Measurements from ENCODE around the gene PSMB4. TPM values are rescaled to one million over a fixed set of nuclear protein-coding genes. Genes with fewer than 3 reads are reported as not detected.
A peak's percentile ranks its signal among the peaks of the same experiment; 100 is the strongest.
"Not testable (repeated sequence)": the region's sequence is repeated elsewhere in the genome, so short reads cannot be mapped to it uniquely, and the experiment has no call there.

PSMB4 gene
- 478 TPM for polyA plus RNA-seq (2012; ENCODE audit: insufficient read depth, insufficient read length)

DNA sequence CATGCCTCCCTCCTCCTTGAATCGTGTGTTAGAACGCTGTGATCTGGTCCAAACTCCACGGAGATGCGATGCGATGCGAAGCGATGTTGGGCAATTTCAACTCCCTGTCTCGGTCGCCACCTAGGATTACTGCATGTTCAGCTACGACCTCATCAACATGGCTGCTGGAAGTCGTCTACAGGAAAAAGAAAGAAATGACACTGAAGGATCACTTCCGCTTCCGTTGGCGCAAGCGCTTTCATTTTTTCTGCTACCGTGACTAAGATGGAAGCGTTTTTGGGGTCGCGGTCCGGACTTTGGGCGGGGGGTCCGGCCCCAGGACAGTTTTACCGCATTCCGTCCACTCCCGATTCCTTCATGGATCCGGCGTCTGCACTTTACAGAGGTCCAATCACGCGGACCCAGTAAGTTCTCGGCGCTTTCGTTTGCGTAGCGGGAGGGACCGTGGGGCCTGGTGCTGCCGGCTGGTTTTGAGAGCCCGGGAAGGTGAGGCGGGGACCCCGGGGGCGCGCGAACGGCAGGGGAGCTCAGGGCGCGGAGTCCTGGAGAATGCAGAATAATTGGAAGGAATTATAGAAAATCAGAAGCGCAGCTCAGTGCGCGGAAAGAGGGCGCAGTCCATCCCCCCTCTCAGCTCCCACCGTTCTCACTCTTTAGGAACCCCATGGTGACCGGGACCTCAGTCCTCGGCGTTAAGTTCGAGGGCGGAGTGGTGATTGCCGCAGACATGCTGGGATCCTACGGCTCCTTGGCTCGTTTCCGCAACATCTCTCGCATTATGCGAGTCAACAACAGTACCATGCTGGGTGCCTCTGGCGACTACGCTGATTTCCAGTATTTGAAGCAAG lies at the start of gene PSMB4:
Gene PSMB4 (plus strand): TSS at position 250 of the 848 bp plus-strand sequence. CDS start 15 bp downstream, at position 265.
- DNase-seq (ENCODE audit: low read depth, low spot score), result peak; percentile 92
- peak within 1 kb of the TSS; percentile 99 for H3K4me3 ChIP-seq (ENCODE audit: low read length)

DNA sequence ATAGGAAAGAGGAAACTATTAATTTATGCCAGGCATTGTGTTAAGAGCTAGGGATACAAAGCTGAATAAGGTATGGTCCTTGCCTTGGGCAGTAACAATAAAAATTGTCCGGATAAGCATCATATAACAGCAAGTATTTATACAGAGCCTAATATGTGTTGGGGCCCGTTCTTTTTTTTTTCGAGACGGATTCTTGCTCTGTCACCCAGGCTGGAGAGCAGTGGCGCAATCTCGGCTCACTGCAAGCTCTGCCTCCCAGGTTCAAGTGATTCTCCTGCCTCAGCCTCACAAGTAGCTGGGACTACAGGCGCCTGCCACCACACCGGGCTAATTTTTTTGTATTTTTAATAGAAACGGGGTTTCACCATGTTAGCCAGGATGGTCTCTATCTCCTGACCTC lies 49.0 kb upstream of the PSMB4 start:
- DNase-seq (ENCODE audit: low read depth, low spot score); H3K4me3 ChIP-seq (ENCODE audit: low read length): not testable (repeated sequence)

DNA sequence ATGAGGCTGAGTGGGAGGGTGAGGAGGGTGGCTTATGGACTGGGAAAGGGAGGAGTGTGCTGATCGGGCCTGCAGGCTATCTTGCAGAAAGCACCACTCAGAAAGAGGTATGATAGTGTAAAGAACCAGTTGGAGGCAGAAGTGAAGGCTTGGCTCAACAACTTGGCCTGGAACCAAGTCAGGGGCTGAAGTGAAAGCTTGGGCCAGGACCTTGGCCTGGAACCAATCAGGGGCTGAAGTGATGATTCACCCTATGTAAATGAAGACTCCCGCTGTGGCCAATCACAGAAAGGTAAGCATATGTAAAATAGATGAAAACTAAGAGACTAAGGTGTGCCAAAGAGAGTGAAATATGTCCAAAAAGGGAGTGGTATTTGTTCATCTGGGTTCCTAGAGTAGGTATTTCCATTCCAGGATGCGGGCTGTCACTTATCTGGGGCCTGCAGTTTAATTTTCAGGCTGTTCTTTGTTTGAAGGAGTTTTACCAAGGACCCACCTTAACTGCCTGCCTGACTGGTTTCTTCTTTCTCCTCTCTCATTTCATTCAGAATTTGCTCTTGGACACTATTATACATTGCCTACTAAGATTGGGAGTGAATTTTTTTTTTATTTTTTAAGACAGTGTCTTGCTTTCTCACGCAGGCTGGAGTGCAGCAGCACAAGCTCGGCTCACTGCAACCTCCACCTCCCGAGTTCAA lies 47.2 kb upstream of the PSMB4 start:
- no peak overlapping the region for H3K4me3 ChIP-seq (ENCODE audit: low read length)
- no peak for DNase-seq (ENCODE audit: low read depth, low spot score)

DNA sequence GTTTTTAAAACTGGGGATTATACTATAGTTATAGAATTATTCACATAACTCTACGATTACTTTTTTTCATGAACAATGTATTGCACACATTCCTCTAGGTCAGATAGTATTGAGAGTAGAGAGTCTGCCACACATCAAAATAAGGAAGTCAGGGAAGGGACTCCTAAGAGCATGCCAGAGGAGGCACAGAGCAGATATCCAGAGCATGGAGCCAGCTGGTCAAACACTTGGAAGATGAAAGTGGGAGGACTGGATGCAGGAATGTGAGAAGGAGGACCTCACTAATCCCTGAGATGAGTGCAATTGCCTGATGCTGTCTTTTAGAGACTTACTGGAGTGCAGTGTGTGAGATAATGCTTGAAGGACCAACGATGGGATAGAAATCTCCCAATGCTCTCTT lies 42.7 kb upstream of the PSMB4 start:
- no peak overlapping the region for H3K4me3 ChIP-seq (ENCODE audit: low read length)
- no peak for DNase-seq (ENCODE audit: low read depth, low spot score)

DNA sequence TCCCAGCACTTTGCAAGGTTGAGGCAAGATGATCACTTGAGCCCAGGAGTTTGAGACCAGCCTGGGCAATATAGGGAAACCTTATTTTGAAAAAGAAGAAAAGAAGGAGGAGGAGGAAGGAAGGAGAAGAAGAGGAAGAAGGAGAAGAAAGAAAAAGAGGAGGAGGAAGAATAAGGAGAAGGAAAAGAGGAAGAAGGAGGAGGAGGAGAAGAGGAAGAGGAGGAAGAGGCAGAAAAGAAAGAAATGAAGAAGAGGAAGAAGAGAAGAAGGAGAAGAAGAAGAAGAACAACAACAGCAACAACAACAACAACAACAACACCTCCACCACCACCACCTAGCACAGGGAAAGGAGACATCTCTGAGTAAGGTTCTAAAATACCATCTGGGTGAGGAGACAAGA lies 37.5 kb upstream of the PSMB4 start:
- DNase-seq (ENCODE audit: low read depth, low spot score), result no peak
- no peak overlapping the region for H3K4me3 ChIP-seq (ENCODE audit: low read length)

DNA sequence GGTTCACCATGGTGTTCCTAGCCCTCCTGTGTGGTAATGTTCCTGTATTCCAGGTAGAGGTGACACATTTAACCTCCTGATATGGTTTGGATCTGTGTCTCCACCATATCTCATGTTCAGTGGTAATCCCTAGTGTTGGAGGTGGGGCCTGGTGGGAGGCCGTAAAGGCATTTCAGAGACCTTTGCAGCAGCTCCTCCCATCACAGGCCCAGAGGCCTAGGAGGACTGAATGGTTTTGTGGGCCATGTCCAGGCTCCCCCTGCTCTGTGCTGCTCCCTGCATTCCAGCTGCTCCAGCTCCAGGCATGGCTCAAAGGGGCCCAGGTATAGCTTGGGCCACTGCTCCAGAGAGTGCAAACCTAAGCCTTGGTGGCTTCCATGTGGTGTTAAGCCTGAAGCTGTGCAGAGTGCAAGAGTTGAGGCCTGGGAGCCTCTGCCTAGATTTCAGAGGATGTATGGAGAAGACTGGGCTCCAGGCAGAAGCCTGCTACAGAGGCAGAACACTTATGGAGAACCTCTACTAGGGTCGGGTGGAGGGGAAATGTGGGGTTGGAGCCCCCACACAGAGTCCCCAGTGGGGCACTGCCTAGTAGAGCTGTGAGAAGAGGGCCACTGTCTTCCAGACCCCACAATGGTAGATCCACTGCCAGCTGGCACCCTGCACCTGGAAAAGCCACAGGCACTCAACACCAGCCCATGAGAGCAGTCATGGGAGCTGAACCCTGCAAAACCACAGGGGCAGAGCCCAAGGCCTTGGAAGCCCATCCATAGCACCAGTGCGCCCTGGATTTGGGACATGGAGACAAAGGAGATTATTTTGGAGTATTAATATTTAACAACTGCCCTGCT lies 36.8 kb upstream of the PSMB4 start:
- H3K4me3 ChIP-seq (ENCODE audit: low read length), result no peak overlapping the region
- DNase-seq (ENCODE audit: low read depth, low spot score), result no peak

DNA sequence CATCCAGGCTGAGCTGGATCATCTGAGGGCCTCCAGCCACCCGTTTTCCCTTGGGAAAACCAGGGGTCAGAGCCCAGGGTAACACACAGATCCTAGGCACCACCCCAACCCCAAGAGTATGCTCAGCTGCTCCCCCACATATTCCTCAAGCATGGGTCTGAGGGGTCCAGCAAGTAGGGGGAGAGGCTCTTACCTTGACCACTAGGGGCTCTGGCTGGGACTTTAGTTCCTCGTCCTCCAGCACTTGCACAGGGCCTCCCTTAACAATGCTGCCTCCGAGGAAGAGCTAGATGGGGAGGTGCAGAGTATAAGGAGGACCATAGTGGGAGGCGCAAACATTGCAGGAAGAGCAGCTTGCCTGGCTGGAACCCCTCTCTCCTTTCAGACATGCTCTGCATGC lies 34.4 kb upstream of the PSMB4 start:
- no peak for DNase-seq (ENCODE audit: low read depth, low spot score)

DNA sequence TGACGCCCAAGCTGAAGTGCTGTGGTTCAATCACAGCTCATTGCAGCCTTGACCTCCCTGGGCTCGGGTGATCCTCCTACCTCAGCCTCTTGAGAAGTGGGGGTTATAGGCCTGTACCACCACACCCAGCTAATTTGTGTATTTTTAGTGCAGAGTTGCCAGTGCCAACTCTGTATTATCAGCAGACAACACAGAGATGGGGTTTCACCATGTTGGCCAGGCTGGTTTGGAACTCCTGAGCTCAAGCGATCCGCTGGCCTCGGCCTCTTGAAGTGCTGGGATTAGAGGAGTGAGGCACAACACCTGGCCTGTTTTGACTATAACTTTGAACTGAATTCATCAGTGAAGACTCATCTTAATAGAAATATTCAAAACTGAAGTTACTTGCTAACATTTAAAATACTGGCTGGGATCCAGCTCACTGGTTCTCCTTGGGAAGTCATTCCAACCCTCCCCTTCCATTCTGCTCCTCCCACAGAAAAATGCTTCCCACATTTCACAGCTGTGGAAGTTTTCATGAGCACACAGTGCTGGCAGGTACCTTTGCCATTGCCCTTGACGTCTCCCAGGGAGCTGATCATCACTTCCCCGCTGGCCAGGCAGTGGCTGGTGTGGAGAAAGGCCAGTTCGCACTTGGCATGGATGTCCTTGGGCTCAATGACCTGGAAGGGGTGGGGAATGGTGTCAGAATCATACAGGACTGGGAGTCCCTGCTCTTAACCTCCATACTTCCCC lies 31.5 kb upstream of the PSMB4 start:
- DNase-seq (ENCODE audit: low read depth, low spot score), result no peak

More for the DNA sequence above, 34.4 kb upstream of the PSMB4 start:
- H3K4me3 ChIP-seq (ENCODE audit: low read length), result no peak overlapping the region

DNA sequence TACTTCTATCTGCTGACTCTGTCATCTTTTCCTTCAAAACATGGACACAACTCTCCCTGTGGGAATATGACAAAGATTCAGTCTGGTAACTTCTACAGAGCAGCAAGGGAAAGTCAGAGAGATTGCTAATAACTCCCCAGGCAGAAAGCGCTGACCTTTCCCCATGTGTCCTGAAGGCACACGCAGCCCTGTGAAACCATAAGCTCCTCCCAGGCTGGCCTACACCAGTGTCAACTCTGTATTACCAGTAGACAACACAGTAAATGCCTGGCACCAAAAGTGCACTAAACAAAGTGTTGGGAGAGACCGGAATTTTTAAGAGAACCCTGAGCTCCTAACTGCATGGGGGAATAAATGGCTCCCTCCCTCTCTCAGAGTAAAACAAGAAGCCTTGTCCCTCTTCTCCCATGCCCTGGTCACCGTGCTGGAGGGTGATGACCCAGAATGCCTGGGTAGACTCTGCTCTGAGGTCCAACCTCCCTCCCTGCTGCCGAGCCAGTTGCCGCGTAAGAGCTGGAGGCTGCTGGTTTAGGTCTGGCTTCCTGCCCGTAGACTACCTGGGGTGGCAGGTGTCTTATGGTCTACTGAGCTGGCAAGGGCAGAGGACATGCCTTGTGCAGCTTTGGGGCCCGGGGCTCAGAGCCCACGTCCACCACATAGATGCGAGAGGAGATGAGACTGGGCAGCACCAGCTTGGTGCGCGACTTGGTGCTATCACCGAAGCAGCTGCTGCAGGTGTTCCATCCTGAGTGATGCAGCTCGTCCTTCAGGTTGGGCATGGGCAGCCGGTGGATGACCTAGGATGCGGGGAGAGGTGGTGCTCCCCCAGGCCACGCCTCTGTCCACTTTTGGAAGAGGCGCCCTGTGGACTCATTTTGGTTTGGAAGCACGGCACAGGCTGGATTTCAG lies 30.7 kb upstream of the PSMB4 start:
- DNase-seq (ENCODE audit: low read depth, low spot score), result no peak
- no peak overlapping the region for H3K4me3 ChIP-seq (ENCODE audit: low read length)

More for the DNA sequence above, 31.5 kb upstream of the PSMB4 start:
- H3K4me3 ChIP-seq (ENCODE audit: low read length), result no peak overlapping the region

DNA sequence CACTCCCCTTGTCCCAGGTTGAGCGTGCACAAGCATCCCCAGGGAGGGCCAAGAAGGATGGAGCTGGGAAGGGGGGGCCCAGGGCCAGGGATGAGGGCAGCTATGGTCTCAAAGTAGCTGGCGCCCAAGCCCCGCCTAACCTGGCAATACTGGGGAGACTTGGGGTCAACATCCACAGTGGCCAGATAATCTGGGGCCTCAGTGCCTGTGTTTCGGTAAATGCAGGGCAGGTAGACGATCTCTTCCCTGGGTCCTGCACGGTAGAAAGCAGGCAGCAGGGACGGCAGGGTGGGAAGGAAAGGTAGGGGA lies 30.1 kb upstream of the PSMB4 start:
- no peak overlapping the region for H3K4me3 ChIP-seq (ENCODE audit: low read length)
- DNase-seq (ENCODE audit: low read depth, low spot score), result no peak

DNA sequence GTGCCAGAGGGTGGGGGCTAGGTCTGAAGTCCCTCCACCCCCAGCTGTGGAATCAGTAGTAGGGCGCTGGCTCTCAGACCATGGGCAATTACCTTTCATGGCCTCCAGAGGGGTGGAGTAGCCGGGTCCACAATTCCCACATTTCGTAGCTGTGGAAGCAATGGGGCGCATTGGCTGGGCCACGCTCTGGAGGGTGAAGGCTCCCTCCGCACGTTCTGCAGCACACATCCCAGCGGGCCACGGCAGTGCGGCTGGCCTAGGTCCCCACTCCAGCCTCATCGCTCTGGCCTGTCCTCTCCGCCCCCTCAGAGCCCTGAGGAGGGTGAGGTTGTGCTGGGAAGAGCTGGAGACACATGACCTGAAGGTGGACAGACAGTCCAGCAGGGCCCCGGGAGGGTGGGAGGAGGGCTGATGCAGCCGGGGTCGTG lies 29.7 kb upstream of the PSMB4 start:
- H3K4me3 ChIP-seq (ENCODE audit: low read length), result no peak overlapping the region
- DNase-seq (ENCODE audit: low read depth, low spot score), result no peak

DNA sequence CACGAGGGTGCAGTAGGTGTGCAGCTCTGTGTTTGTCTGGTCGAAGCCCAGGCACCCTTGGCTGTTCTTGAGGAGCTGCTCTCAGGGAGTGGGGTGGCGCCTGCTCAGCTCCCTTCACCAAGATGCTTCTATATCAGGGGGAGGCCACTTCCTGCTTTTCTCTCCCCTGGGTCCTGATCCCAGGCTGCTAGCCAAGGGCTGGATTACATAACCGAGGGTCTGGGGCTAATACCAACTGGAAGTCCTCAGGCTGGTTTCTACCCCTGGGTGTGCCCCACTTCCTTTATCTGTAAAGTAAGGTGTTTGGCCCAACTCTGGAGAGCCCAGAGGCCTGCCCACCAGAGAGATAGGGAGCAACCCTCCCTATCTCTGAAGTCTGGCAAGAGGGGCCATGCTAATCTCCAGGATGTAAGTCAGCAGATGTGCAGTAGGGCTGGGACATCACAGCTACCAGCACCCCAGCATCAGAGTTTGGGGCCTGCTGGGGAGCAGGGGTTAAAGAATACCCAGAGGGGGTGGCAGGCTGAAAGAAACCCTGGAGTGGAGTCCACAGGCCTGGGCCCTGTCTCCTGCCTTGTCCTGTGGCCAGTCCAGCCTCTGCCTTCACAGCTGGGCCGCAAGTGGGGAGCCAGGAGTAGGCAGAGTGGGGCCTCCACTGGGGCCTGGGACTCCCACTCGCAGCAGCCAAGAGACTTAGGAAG lies 29.0 kb upstream of the PSMB4 start:
- no peak for DNase-seq (ENCODE audit: low read depth, low spot score)
- H3K4me3 ChIP-seq (ENCODE audit: low read length), result no peak overlapping the region

DNA sequence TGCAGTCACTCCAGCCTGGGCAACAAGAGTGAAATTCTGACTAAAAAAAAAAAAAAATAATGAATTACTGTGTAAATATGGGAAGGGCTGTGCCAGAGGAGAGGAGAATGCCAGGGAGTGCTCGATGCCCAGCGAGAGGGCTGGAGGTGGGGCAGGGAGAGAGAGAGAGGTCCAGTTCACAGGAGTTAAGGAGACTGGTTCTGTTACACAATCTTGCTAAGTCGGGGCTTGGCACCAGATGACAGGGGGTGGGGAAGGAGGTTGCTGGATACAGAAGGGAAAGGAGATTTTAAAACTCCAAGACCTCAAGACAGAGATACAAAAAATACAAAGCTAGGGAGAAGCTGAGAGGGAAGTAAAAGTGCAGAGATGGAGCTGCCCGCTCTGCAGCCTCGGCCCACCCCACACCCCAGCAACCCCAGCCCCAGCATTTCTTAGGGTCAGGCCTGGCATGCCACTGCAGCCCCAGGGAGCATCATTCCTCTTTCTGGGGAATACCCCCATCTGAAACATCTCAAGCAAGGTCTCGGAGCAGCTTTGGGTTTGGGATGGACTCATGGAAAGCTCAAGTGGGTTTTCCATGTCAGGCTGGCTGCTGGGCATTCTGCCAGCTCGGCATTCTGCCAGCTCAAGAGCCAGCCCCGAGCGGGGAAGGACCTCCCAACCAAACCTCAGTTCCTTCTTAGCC lies 27.9 kb upstream of the PSMB4 start:
- no peak for DNase-seq (ENCODE audit: low read depth, low spot score)
- H3K4me3 ChIP-seq (ENCODE audit: low read length), result no peak overlapping the region

DNA sequence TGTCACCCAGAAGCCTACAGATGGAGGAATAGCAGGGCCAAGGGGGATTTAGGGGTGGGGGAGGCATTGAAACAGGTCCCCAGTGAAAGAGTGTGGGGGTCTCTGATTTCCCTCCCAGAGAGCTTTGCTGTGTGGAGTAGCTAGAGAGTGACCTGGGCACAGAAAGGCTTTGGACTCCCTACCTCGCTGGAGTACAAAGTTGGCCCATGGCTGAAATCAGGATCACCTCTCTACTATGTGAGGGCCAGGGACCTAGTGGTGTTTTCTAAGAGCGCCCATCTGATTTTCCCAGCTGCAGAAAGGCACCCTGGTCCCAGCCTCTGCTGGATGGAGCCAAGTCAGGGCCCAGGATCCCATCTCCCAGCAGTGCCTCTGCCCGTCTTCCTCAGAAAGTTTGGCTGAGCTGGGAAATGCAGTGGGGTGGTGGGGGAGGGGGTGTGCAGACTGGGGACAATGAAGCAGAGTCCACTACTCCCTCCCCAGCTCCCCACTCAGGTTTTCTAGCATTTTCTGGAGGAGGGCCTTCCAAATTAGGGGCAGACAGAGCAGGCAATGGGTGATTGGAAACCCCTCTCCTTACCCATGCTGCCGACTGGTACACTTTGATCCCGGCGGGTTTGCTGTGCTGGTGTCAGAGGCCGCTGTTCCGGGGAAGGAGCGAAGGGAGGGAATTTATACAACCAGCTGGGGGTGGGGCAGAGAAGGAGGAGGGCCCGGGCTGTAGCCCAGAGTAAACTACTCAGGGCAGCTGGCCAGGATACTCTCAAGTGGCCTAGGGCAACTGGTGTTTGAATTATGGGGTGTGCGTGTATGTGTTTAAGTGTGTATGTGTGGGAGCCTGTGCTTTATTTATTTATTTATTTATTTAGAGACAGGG lies 27.1 kb upstream of the PSMB4 start, which contains the start of gene SELENBP1:
Gene SELENBP1 (minus strand): TSS at position 648 of the 877 bp plus-strand sequence. CDS start 64 bp downstream, at position 584.
- DNase-seq (ENCODE audit: low read depth, low spot score), result no peak
- no peak within 1 kb of the TSS for H3K4me3 ChIP-seq (ENCODE audit: low read length)

DNA sequence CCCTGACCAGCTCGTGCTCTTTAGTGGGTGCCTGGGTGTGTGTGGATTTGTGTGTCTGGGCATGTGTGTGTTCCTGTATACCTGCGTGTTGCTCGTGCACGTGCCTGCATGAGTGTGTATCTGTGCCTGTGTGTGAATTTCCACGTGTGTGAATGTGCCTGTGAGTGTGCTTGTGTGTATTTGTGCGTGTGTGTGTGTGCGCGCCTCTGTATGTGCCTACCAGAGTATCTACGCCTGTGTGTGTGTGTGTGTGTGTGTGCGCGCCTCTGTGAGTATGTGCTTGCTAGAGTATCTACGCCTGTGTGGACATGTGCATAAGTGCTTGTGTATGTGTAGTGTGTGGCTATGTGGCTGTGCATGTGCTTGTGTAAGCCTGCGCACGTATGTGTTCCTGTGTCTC lies 26.2 kb upstream of the PSMB4 start:
- no peak overlapping the region for H3K4me3 ChIP-seq (ENCODE audit: low read length)
- no peak for DNase-seq (ENCODE audit: low read depth, low spot score)
